Measurements from ENCODE around the gene PKD1.

PKD1 gene

DNA sequence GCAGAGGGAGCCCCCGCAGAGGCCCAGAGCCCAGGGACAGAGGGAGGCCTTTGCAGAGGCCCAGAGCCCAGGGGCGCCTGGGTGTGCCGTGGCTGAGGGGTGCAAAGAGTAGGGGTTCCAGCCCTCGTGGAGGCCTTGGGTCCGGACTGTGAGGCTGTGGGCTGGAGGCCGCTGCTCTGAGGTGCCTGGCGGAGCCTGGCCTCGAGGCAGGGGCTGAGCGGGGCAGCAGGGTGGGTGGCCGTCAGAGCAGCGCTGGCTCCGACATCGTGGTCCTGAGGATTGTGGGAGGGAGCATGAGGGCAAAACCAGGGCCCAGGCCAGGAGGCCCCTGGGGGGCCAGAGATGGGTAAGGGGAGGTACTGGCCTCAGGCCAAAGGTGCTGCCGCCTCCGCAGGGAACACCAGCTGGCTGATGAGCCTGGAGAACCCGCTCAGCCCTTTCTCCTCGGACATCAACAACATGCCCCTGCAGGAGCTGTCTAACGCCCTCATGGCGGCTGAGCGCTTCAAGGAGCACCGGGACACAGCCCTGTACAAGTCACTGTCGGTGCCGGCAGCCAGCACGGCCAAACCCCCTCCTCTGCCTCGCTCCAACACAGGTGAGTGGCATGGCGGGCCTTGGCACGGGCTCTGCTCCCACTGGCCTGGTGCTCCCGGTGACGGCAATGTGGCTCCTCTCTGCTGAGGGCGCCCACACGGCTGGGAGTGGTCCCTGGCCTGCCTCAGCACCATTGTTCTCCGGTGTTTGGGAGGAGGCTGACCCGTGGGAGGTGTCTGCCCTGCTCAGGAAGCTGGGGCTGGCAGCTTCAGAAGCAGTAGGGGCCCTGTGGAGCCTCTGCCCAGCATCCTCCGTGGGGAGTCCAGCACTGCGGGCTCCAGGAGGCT, 54.3 kb downstream of the PKD1 start:
- DNase-seq = no peak
- Histone ChIP-seq H3K36me3 (peaks cover 17 to 100% (median 76%) of the 10 kb centered on the region in 3 donors), H3K4me3 (no peak overlapping the region), H3K27ac (no peak overlapping the region), H3K9me3 (no peaks in the 10 kb centered on the region), H3K27me3 (no peaks in the 10 kb centered on the region), H3K4me1 (peaks cover 0 to 16% (median 2%) of the 10 kb centered on the region in 4 donors)
- intact Hi-C loops (cut with DNase I; ENCODE audit: low total_unique reads) = no loop called here
- no peak for TF ChIP-seq CTCF (IDR thresholded peaks at IDR 0.05)

- no peaks in the 10 kb centered on the region for H3K27me3 ChIP-seq
- no peak overlapping the region for H3K27ac ChIP-seq
- H3K4me3 ChIP-seq = no peak overlapping the region
- H3K4me1 ChIP-seq = peaks cover 0 to 16% (median 0%) of the 10 kb centered on the region in 4 donors
- no peaks in the 10 kb centered on the region for H3K9me3 ChIP-seq
- DNase-seq = no peak
- intact Hi-C loops (cut with DNase I; ENCODE audit: low total_unique reads) = no loop called here
- no peak for TF ChIP-seq CTCF (IDR thresholded peaks at IDR 0.05)
- peaks cover 18 to 100% (median 76%) of the 10 kb centered on the region in 3 donors for H3K36me3 ChIP-seq
Measured at GRCh38 chr16:2079991-2080390, 55.7 kb downstream of the PKD1 start.

GRCh38 chr16:2079311-2079800, 56.3 kb downstream of the PKD1 start:
- no peak overlapping the region for H3K4me3 ChIP-seq
- H3K9me3 ChIP-seq = no peaks in the 10 kb centered on the region
- H3K27ac ChIP-seq = no peak overlapping the region
- intact Hi-C loops (cut with DNase I; ENCODE audit: low total_unique reads) = no loop called here
- no peak for TF ChIP-seq CTCF (IDR thresholded peaks at IDR 0.05)
- H3K27me3 ChIP-seq = no peaks in the 10 kb centered on the region
- peaks cover 22 to 100% (median 81%) of the 10 kb centered on the region in 3 donors for H3K36me3 ChIP-seq
- DNase-seq = no peak
- peaks cover 0 to 16% (median 0%) of the 10 kb centered on the region in 4 donors for H3K4me1 ChIP-seq

- DNase-seq = no peak
- H3K4me3 ChIP-seq = no peak overlapping the region
- no peak overlapping the region for H3K27ac ChIP-seq
- TF ChIP-seq CTCF (IDR thresholded peaks at IDR 0.05) = no peak
- H3K36me3 ChIP-seq = peaks cover 29 to 100% (median 85%) of the 10 kb centered on the region in 3 donors
- intact Hi-C loops (cut with DNase I; ENCODE audit: low total_unique reads) = no loop called here
- H3K4me1 ChIP-seq = peaks cover 0 to 16% (median 0%) of the 10 kb centered on the region in 4 donors
- H3K27me3 ChIP-seq = no peaks in the 10 kb centered on the region
- H3K9me3 ChIP-seq = no peaks in the 10 kb centered on the region
Measured at GRCh38 chr16:2078691-2079090, 57.0 kb downstream of the PKD1 start.

DNA sequence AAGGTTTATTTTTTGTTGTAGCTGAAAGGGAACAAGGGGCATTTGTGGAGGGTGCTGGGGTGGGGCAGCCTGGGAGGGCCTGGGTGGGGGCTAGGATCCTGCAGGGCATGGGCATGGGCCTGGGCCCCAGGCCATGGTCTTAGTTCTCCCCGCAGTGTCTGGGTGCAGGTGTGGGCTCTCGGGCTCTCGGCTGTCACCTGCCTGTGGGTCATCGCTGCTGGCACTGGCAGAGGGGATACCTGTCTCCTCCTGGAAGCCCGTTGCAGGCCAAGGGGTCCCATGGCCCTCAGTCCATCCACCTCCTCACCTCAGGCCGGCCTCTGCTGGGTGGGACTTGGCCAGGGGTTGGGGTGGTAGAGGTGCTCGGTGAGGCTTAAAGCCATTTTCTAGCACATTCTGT, 57.6 kb downstream of the PKD1 start:
- no peak for DNase-seq
- Histone ChIP-seq H3K27me3 (no peaks in the 10 kb centered on the region), H3K27ac (no peak overlapping the region), H3K4me1 (peaks cover 0 to 16% (median 0%) of the 10 kb centered on the region in 4 donors), H3K36me3 (peaks cover 33 to 100% (median 88%) of the 10 kb centered on the region in 3 donors), H3K4me3 (no peak overlapping the region), H3K9me3 (no peaks in the 10 kb centered on the region)
- intact Hi-C loops (cut with DNase I; ENCODE audit: low total_unique reads) = no loop called here
- no peak for TF ChIP-seq CTCF (IDR thresholded peaks at IDR 0.05)
